GM12874 (cell line): Measurements from ENCODE around the gene SYT7.

ENCODE experiments used
- CTCF ChIP-seq: IDR thresholded peaks from 2 replicates; pipeline ENCODE4 v1.5.1; 2011; ENCODE audit warnings: low read depth, mild to moderate bottlenecking, control low read depth, low read length, moderate library complexity; ENCODE audit not compliant: insufficient read depth

The SYT7 gene

GRCh38 chr11:61603667-61604066, 22.8 kb upstream of the SYT7 start:
- TF ChIP-seq CTCF: no peak

GRCh38 chr11:61602775-61603569, 22.1 kb upstream of the SYT7 start:
- TF ChIP-seq CTCF: no peak

GRCh38 chr11:61601512-61601911, 20.6 kb upstream of the SYT7 start:
- TF ChIP-seq CTCF: no peak

GRCh38 chr11:61599968-61600710, 19.3 kb upstream of the SYT7 start:
- TF ChIP-seq CTCF: no peak

GRCh38 chr11:61598886-61599868, 18.3 kb upstream of the SYT7 start:
- no peak for TF ChIP-seq CTCF

GRCh38 chr11:61598374-61598773, 17.5 kb upstream of the SYT7 start:
- TF ChIP-seq CTCF: no peak

- no peak for TF ChIP-seq CTCF
These were observed 16.1 kb upstream of the SYT7 start for GRCh38 chr11:61596990-61597389.
